Left ventricle myocardium inferior (tissue), 1 donor: ENCODE measurements around the gene KCNE4. TPM values are rescaled to one million over a fixed set of nuclear protein-coding genes. Genes with fewer than 3 reads are reported as not detected.

ENCODE experiments used
- DNase-seq: peaks from one replicate; pipeline ENCODE4 v3.0.0-alpha.2; 2020
- H3K27ac ChIP-seq: fragments of 200-600 bp; replicated peaks from 2 replicates; pipeline ENCODE4 v1.8.0; 2021
- H3K27me3 ChIP-seq: fragments of 200-600 bp; 2 replicates; pipeline ENCODE4 v1.8.0; 2021; ENCODE audit warnings: low read depth
- H3K36me3 ChIP-seq: fragments of 200-600 bp; 2 replicates; pipeline ENCODE4 v1.8.0; 2021
- H3K4me1 ChIP-seq: fragments of 200-600 bp; 2 replicates; pipeline ENCODE4 v1.8.0; 2021
- H3K4me3 ChIP-seq: fragments of 200-600 bp; 2 replicates; pipeline ENCODE4 v1.8.0; 2021; ENCODE audit warnings: mild to moderate bottlenecking, moderate library complexity
- H3K9me3 ChIP-seq: fragments of 200-600 bp; replicated peaks from 2 replicates; pipeline ENCODE4 v1.8.0; 2021
- intact Hi-C: fragments of 100-400 bp; cut with micrococcal nuclease; formaldehyde crosslinking; loops from one replicate; pipeline ENCODE4 v1.11.0; 2022
- total RNA-seq: library from RNA; stranded (reverse); fragmentation: NEBNext Ultra II Directional; extraction: Animal tissue kit (Norgen Biotek cat#: 25700); gene quantifications from one replicate; pipeline ENCODE4 v1.2.1, GENCODE V29; 2021
- TF ChIP-seq, protein P1 (sequence below): fragments of 200-600 bp; IDR thresholded peaks from 2 replicates; pipeline ENCODE4 v1.8.0; 2021; ENCODE audit warnings: antibody characterized with exemption, mild to moderate bottlenecking, borderline replicate concordance
- donor health status: DM: no; HTN: yes; CAD: no; lungs with severe emphysema.

The KCNE4 gene
- total RNA-seq, 1 donor from 2014 or later: 3.1 TPM

DNA sequence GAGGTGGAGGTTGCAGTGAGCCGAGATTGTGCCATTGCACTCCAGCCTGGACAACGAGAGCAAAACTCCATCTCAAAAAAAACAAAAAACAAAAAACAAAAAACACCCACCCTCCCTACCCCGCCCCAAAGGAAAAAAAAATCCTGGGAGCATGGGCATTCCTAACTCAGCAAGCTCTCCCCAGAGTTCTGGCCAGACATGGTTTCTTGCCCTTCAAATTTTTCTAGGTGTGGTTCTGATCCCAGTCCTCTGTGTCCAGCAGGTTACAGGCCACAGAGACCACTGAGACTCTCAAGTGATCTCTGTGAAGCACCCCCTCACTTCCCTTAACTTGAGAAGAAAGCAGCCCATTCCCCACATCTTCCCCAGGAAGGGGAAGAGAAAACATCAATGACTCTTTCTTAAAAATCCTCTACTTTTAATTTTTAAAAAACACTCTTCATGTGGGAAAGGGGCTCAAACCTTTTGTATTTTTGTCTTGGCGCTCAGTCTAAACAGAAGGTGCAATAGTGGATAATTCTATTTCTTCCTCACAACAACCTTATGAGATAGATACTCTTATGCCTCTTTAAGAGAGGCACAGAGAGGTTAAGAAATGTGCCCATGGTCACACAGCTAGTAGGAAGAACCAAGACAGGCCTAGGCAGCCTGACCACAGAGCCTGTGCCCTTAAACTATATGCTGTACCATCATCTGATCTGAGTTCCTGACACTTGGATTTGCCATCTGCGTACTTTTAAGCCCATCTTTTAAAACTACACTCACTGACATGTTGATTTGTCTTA is 6.9 kb upstream of the KCNE4 start:
- H3K4me1 ChIP-seq: peaks cover 12% of the 10 kb centered on the region
- DNase-seq: no peak
- TF ChIP-seq, protein P1, sequence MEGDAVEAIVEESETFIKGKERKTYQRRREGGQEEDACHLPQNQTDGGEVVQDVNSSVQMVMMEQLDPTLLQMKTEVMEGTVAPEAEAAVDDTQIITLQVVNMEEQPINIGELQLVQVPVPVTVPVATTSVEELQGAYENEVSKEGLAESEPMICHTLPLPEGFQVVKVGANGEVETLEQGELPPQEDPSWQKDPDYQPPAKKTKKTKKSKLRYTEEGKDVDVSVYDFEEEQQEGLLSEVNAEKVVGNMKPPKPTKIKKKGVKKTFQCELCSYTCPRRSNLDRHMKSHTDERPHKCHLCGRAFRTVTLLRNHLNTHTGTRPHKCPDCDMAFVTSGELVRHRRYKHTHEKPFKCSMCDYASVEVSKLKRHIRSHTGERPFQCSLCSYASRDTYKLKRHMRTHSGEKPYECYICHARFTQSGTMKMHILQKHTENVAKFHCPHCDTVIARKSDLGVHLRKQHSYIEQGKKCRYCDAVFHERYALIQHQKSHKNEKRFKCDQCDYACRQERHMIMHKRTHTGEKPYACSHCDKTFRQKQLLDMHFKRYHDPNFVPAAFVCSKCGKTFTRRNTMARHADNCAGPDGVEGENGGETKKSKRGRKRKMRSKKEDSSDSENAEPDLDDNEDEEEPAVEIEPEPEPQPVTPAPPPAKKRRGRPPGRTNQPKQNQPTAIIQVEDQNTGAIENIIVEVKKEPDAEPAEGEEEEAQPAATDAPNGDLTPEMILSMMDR: no peak
- H3K4me3 ChIP-seq: no peak overlapping the region
- intact Hi-C loops: no loop called here
- H3K9me3 ChIP-seq: no peaks in the 10 kb centered on the region
- no peak overlapping the region for H3K27ac ChIP-seq
- H3K27me3 ChIP-seq: no peaks in the 10 kb centered on the region
- H3K36me3 ChIP-seq: no peaks in the 10 kb centered on the region

DNA sequence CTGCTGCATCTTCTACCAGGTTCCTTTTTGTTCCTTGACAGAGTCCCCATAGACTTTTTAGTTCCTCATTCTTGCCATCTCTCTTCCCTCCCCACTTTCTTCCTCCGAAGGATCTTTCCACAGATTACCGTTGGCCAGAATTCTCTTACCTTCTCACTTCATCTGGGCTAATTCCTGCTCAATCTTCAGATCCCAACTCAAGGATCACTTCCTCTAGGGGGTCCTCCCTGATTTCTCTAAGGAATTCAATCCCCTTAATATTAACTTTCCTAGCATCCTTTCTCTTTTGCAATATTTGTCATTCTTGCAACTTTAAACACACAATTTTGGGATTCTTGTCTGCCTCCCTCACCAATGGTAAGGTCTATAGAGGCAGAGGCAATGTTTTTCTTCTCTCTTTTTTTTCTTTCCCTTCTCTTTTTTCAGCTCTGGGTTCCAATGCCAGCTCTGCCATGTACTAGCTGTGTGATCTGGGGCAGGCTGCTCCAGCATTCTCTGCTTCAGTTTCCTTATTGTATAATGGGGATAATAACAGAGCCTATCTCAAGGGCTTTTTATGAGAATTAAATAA is 5.4 kb upstream of the KCNE4 start:
- Histone ChIP-seq H3K36me3 (no peaks in the 10 kb centered on the region), H3K4me3 (no peak overlapping the region), H3K4me1 (peaks cover 12% of the 10 kb centered on the region), H3K27ac (peak overlapping the region; percentile 47), H3K9me3 (no peaks in the 10 kb centered on the region), H3K27me3 (no peaks in the 10 kb centered on the region)
- intact Hi-C loops: no loop called here
- no peak for DNase-seq
- TF ChIP-seq, protein P1: no peak

DNA sequence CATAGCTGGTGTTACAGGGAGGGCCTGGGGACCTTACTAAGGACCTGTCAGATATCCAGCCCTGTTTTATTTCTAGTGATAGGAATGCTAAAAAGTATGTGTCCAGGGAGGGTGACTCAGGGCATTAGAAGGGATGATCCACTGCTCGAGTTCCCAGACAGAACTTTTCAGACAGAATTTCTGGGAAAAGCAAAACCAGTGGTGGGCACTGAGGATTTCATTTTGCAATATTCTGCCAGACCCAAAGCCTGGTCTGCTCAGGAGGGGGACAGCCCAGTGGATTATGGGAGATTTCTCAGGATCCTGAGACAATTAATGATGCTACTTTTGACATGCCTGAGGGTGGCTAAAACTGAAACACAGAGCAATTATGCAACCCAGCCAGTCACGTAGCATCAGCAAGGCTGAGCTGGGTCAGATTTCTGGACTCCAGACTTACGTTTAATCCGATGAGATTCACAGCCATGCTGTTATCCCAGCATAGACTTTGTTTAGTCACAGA is 4.7 kb upstream of the KCNE4 start:
- Histone ChIP-seq H3K4me3 (no peak overlapping the region), H3K36me3 (no peaks in the 10 kb centered on the region), H3K4me1 (peaks cover 12% of the 10 kb centered on the region), H3K27me3 (no peaks in the 10 kb centered on the region), H3K27ac (peak overlapping the region; percentile 47), H3K9me3 (no peaks in the 10 kb centered on the region)
- intact Hi-C loops: no loop called here
- TF ChIP-seq, protein P1: no peak
- DNase-seq: no peak

DNA sequence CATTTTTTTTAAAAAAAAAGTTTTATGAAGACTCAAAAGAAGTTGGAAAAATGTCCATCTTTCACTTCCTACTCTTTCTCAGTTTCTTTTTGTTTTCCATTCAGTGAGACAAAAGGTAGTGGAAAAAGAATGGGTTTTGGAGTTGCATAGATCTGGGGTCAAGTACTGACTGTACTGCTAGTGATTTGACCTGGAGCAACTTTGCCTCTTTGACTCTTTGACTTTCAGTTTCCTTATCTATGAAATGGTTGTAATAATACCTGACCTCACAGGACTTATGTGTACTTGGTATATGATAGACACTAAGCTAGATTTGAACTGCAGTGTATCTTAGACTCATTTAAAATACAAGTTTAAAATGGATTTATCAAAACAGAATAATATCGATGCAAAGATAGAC is 3.5 kb upstream of the KCNE4 start:
- H3K9me3 ChIP-seq: no peaks in the 10 kb centered on the region
- intact Hi-C loops: no loop called here
- peaks cover 12% of the 10 kb centered on the region for H3K4me1 ChIP-seq
- TF ChIP-seq, protein P1: no peak
- no peak overlapping the region for H3K27ac ChIP-seq
- no peak for DNase-seq
- no peaks in the 10 kb centered on the region for H3K36me3 ChIP-seq
- H3K4me3 ChIP-seq: no peak overlapping the region
- peaks cover 8% of the 10 kb centered on the region for H3K27me3 ChIP-seq

DNA sequence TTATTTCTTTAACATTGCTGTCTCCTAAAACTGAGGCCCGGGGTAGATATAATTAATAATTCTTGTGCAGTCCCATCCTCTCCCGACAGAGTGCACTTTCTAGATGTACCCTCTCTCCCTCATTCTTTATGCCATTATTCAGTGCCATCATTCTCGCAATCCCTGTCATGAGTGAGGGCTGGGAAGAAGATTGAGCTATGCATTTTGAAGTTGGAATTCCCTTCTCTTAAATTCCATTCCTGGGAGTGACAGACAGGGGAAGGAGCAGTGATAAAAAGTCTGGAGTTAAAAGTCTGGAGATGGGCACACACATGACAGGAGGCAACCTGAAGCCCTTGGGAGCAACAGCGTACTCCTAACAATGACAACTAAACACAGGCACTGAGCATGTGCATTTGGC is 2.6 kb upstream of the KCNE4 start:
- no peaks in the 10 kb centered on the region for H3K36me3 ChIP-seq
- DNase-seq: no peak
- no peak overlapping the region for H3K4me3 ChIP-seq
- H3K27ac ChIP-seq: no peak overlapping the region
- TF ChIP-seq, protein P1: no peak
- H3K27me3 ChIP-seq: peaks cover 14% of the 10 kb centered on the region
- no peaks in the 10 kb centered on the region for H3K9me3 ChIP-seq
- intact Hi-C loops: no loop called here
- H3K4me1 ChIP-seq: peaks cover 15% of the 10 kb centered on the region
